Gastrocnemius medialis (tissue), 4 donors: ENCODE data around the gene COL24A1. TPM values are rescaled to one million over a fixed set of nuclear protein-coding genes. Genes with fewer than 3 reads are reported as not detected.

ENCODE experiments used
- ATAC-seq, 2 donors: fragments of 150-250 bp; one replicate each; pipeline ENCODE4 v1.9.1; 2016
- DNase-seq, 2 donors: peaks; one replicate each; pipeline ENCODE4 v3.0.0-alpha.2; 2019
- H3K27ac ChIP-seq, 4 donors: fragments of 200-600 bp; sonication (generic); 1 replicate in 1 of 4; 2 replicates in 3 of 4; pipeline ENCODE4 v1.5.1; 2016 to 2018; ENCODE audit warnings: mild to moderate bottlenecking in 2 of 4, moderate library complexity in 1 of 4
- H3K27me3 ChIP-seq, 3 donors: fragments of 200-600 bp; sonication (generic) in 2 of 3; 1 replicate in 1 of 3; 2 replicates in 2 of 3; pipeline versions ENCODE4 v1.5.1 to v1.6.0; 2016 to 2019; ENCODE audit warnings: mild to moderate bottlenecking in 1 of 3, moderate library complexity in 1 of 3
- H3K36me3 ChIP-seq, 2 donors: fragments of 200-600 bp; sonication (generic) in 1 of 2; one replicate each; pipeline ENCODE4 v1.5.1; 2017 to 2018
- H3K4me1 ChIP-seq, 2 donors: fragments of 200-600 bp; sonication (generic) in 1 of 2; one replicate each; pipeline ENCODE4 v1.5.1; 2016 to 2017; ENCODE audit warnings: mild to moderate bottlenecking in 2 of 2
- H3K4me3 ChIP-seq, 4 donors: fragments of 200-600 bp; sonication (generic) in 3 of 4; 1 replicate in 1 of 4; 2 replicates in 3 of 4; pipeline ENCODE4 v1.5.1; 2016 to 2019; ENCODE audit warnings: mild to moderate bottlenecking in 2 of 4
- H3K9me3 ChIP-seq, 3 donors: fragments of 200-600 bp; sonication (generic) in 2 of 3; 1 replicate in 1 of 3; 2 replicates in 2 of 3; pipeline ENCODE4 v1.5.1; 2016 to 2019
- CTCF ChIP-seq, 5 experiments: fragments of 450-650 bp in 3 of 5; fragments of 200-600 bp in 2 of 5; sonication (generic) in 2 of 5; IDR thresholded peaks in 4 of 5; conservative IDR thresholded peaks in 1 of 5; 1 replicate in 4 of 5; 2 replicates in 1 of 5; pipeline ENCODE4 v1.5.1; 2016 to 2019; ENCODE audit warnings: antibody characterized with exemption in 5 of 5, mild to moderate bottlenecking in 3 of 5, moderate library complexity in 3 of 5
- POLR2A ChIP-seq, 2 donors: fragments of 450-650 bp; IDR thresholded peaks; one replicate each; pipeline ENCODE4 v1.6.1; 2017; ENCODE audit warnings: antibody characterized with exemption in 2 of 2, mild to moderate bottlenecking in 2 of 2, moderate library complexity in 2 of 2
- in situ Hi-C, 4 donors: fragments of 200-750 bp; cut with MboI; loops; one replicate each; pipeline versions ENCODE4 v1.15.0 to v1.8.0; 2017; ENCODE audit warnings: low sequenced_read_pairs in 4 of 4
- intact Hi-C: fragments of 100-400 bp; cut with DNase I; formaldehyde crosslinking; loops from one replicate; pipeline ENCODE4 v1.15.1; 2023; ENCODE audit warnings: low total_unique reads
- total RNA-seq, 4 donors: library from RNA; depleted of rRNA; stranded (reverse); fragments of >200 nt; gene quantifications; one replicate each; pipeline versions ENCODE4 v1.1.0 to v1.2.3, GENCODE V29; 2016

Gene COL24A1
- total RNA-seq, 4 donors from 2014 or later = 0.09 to 0.36 TPM; not detected in 2

GRCh38 chr1:86016076-86016759, 140.4 kb downstream of the COL24A1 start:
- no peak for ATAC-seq
- no peaks in the 10 kb centered on the region for H3K36me3 ChIP-seq
- H3K9me3 ChIP-seq = no peaks in the 10 kb centered on the region
- H3K27me3 ChIP-seq = no peaks in the 10 kb centered on the region
- intact Hi-C loops (no loop called here), in situ Hi-C loops (no loop called here)
- no peak for DNase-seq
- no peak overlapping the region for H3K4me3 ChIP-seq
- H3K27ac ChIP-seq = no peak overlapping the region
- no peaks in the 10 kb centered on the region for H3K4me1 ChIP-seq
- no peak for TF ChIP-seq POLR2A (IDR thresholded peaks at IDR 0.05)
- TF ChIP-seq CTCF (IDR thresholded peaks at IDR 0.05 in 4 of 5, conservative IDR thresholded peaks at IDR 0.05 in 1 of 5) = no peak

GRCh38 chr1:86015375-86015774, 141.2 kb downstream of the COL24A1 start:
- no peak for ATAC-seq
- Histone ChIP-seq H3K4me3 (no peak overlapping the region), H3K9me3 (no peaks in the 10 kb centered on the region), H3K36me3 (no peaks in the 10 kb centered on the region), H3K27me3 (no peaks in the 10 kb centered on the region), H3K27ac (no peak overlapping the region), H3K4me1 (no peaks in the 10 kb centered on the region)
- in situ Hi-C loops = no loop called here
- TF ChIP-seq POLR2A (IDR thresholded peaks at IDR 0.05) (no peak), CTCF (IDR thresholded peaks at IDR 0.05 in 4 of 5, conservative IDR thresholded peaks at IDR 0.05 in 1 of 5) (no peak)
- intact Hi-C loops = no loop called here
- no peak for DNase-seq

- no peaks in the 10 kb centered on the region for H3K36me3 ChIP-seq
- TF ChIP-seq CTCF (IDR thresholded peaks at IDR 0.05 in 4 of 5, conservative IDR thresholded peaks at IDR 0.05 in 1 of 5) = no peak
- TF ChIP-seq POLR2A (IDR thresholded peaks at IDR 0.05) = no peak
- H3K27me3 ChIP-seq = no peaks in the 10 kb centered on the region
- DNase-seq (no peak), ATAC-seq (no peak)
- intact Hi-C loops = no loop called here
- H3K4me3 ChIP-seq = no peak overlapping the region
- no peaks in the 10 kb centered on the region for H3K9me3 ChIP-seq
- in situ Hi-C loops = no loop called here
- no peak overlapping the region for H3K27ac ChIP-seq
- no peaks in the 10 kb centered on the region for H3K4me1 ChIP-seq
These were observed 156.0 kb downstream of the COL24A1 start for GRCh38 chr1:86000601-86001000.

- H3K27me3 ChIP-seq = no peaks in the 10 kb centered on the region
- no peaks in the 10 kb centered on the region for H3K4me1 ChIP-seq
- no peak overlapping the region for H3K4me3 ChIP-seq
- H3K27ac ChIP-seq = no peak overlapping the region
- no peak for ATAC-seq
- no peak for DNase-seq
- in situ Hi-C loops (no loop called here), intact Hi-C loops (no loop called here)
- no peaks in the 10 kb centered on the region for H3K9me3 ChIP-seq
- no peaks in the 10 kb centered on the region for H3K36me3 ChIP-seq
- no peak for TF ChIP-seq POLR2A (IDR thresholded peaks at IDR 0.05)
- no peak for TF ChIP-seq CTCF (IDR thresholded peaks at IDR 0.05 in 4 of 5, conservative IDR thresholded peaks at IDR 0.05 in 1 of 5)
These were observed 158.3 kb downstream of the COL24A1 start for GRCh38 chr1:85998105-85998855.
